ENCODE results near the gene ZCCHC10. TPM values are rescaled to one million over a fixed set of nuclear protein-coding genes. Genes with fewer than 3 reads are reported as not detected.

ZCCHC10 gene
- total and polyA plus RNA-seq, 9 of the 15 experiments (the other 6 are each of a cell fraction or from before 2014, with no cell fraction given), result 11.9 to 146 (median 51.8) TPM

DNA sequence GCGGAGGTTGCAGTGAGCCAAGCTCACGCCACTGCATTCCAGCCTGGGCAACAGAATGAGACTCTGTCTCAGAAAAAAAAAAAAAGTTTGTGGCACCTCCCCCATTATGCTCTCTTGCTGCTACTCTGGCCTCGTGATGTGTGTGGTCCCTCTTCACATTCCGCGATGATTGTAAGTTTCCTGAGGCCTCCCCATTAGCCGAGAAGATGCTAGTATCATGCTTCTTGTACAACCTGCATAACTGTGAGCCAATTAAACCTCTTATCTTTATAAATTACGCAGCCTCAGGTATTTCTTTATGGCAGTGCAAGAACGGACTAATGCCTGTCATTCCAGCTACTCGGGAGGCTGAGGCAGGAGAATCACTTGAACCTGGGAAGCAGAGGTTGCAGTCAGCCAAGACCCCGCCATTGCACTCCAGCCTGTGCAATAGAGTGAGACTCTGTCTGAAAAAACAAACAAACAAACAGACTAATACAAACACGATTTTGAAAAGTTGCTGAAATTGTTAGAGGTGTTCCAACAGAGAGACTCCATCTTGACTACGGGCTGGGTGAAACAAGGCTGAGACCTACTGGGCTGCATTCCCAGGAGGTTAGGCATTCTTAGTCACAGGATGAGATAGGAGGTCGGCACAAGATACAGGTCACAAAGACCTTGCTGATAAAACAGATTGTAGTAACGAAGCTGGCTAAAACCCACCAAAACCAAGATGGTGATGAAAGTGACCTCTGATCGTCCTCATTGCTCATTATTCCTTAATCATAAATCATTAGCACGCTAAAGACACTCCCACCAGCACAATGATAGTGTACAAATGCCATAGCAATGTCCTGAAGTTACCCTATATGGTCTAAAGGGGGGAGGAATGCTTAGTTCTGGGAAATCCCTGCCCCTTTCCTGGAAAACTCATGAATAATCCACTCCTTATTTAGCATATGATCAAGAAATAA, 54.6 kb downstream of the ZCCHC10 start (continued):
- no peak for TF ChIP-seq ZNF79 (CRISPR knock-in tag; IDR thresholded peaks at IDR 0.05; ENCODE audit: low read depth)
- TF ChIP-seq TSC22D4 (tag; IDR thresholded peaks at IDR 0.05), result no peak
- no peak for TF ChIP-seq CEBPG (CRISPR knock-in tag; IDR thresholded peaks at IDR 0.05)
- TF ChIP-seq CEBPG (tag; conservative IDR thresholded peaks at IDR 0.05 in 1 of 2, IDR thresholded peaks at IDR 0.05 in 1 of 2), result 0 out of 4 replicates have a peak, but pooled peaks have one; percentile 21 to 44
- no peak for TF ChIP-seq POLR2AphosphoS2 (IDR thresholded peaks at IDR 0.05; ENCODE audit: low read length)
- TF ChIP-seq ZNF644 (tag; IDR thresholded peaks at IDR 0.05; ENCODE audit: low read depth), result peak; percentile 79; the same call in 1 of the 2 replicates
- TF ChIP-seq BACH1 (tag; IDR thresholded peaks at IDR 0.05), result peak; percentile 60
- TF ChIP-seq HDAC8 (tag; IDR thresholded peaks at IDR 0.05), result peak; percentile 92; the same call in 1 of the 2 replicates
- TF ChIP-seq ZBTB17 (CRISPR knock-in tag; IDR thresholded peaks at IDR 0.05), result peak; percentile 59; the same call in 1 of the 2 replicates
- TF ChIP-seq, protein P1, sequence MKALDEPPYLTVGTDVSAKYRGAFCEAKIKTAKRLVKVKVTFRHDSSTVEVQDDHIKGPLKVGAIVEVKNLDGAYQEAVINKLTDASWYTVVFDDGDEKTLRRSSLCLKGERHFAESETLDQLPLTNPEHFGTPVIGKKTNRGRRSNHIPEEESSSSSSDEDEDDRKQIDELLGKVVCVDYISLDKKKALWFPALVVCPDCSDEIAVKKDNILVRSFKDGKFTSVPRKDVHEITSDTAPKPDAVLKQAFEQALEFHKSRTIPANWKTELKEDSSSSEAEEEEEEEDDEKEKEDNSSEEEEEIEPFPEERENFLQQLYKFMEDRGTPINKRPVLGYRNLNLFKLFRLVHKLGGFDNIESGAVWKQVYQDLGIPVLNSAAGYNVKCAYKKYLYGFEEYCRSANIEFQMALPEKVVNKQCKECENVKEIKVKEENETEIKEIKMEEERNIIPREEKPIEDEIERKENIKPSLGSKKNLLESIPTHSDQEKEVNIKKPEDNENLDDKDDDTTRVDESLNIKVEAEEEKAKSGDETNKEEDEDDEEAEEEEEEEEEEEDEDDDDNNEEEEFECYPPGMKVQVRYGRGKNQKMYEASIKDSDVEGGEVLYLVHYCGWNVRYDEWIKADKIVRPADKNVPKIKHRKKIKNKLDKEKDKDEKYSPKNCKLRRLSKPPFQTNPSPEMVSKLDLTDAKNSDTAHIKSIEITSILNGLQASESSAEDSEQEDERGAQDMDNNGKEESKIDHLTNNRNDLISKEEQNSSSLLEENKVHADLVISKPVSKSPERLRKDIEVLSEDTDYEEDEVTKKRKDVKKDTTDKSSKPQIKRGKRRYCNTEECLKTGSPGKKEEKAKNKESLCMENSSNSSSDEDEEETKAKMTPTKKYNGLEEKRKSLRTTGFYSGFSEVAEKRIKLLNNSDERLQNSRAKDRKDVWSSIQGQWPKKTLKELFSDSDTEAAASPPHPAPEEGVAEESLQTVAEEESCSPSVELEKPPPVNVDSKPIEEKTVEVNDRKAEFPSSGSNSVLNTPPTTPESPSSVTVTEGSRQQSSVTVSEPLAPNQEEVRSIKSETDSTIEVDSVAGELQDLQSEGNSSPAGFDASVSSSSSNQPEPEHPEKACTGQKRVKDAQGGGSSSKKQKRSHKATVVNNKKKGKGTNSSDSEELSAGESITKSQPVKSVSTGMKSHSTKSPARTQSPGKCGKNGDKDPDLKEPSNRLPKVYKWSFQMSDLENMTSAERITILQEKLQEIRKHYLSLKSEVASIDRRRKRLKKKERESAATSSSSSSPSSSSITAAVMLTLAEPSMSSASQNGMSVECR (CRISPR knock-in tag; IDR thresholded peaks at IDR 0.05), result 0 out of 2 replicates have a peak, but pooled peaks have one; percentile 29
- TF ChIP-seq KDM5B (IDR thresholded peaks at IDR 0.05; ENCODE audit: insufficient replicate concordance, low read depth, low read length), result no peak
- TF ChIP-seq L3MBTL2 (IDR thresholded peaks at IDR 0.05), result no peak
- TF ChIP-seq, protein P2, sequence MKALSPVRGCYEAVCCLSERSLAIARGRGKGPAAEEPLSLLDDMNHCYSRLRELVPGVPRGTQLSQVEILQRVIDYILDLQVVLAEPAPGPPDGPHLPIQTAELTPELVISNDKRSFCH (CRISPR knock-in tag; IDR thresholded peaks at IDR 0.05), result no peak
- TF ChIP-seq, protein P2 (tag; IDR thresholded peaks at IDR 0.05), result peak; percentile 80
- TF ChIP-seq, protein P3, sequence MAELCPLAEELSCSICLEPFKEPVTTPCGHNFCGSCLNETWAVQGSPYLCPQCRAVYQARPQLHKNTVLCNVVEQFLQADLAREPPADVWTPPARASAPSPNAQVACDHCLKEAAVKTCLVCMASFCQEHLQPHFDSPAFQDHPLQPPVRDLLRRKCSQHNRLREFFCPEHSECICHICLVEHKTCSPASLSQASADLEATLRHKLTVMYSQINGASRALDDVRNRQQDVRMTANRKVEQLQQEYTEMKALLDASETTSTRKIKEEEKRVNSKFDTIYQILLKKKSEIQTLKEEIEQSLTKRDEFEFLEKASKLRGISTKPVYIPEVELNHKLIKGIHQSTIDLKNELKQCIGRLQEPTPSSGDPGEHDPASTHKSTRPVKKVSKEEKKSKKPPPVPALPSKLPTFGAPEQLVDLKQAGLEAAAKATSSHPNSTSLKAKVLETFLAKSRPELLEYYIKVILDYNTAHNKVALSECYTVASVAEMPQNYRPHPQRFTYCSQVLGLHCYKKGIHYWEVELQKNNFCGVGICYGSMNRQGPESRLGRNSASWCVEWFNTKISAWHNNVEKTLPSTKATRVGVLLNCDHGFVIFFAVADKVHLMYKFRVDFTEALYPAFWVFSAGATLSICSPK (IDR thresholded peaks at IDR 0.05; ENCODE audit: borderline replicate concordance), result no peak
- TF ChIP-seq WHSC1 (IDR thresholded peaks at IDR 0.05; ENCODE audit: low read length), result no peak
- TF ChIP-seq, protein P4, sequence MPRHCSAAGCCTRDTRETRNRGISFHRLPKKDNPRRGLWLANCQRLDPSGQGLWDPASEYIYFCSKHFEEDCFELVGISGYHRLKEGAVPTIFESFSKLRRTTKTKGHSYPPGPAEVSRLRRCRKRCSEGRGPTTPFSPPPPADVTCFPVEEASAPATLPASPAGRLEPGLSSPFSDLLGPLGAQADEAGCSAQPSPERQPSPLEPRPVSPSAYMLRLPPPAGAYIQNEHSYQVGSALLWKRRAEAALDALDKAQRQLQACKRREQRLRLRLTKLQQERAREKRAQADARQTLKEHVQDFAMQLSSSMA (CRISPR knock-in tag; IDR thresholded peaks at IDR 0.05), result no peak
- TF ChIP-seq HIVEP1 (CRISPR knock-in tag; IDR thresholded peaks at IDR 0.05), result no peak
- TF ChIP-seq SIX5 (IDR thresholded peaks at IDR 0.05; ENCODE audit: borderline replicate concordance in 1 of 2, insufficient read depth in 1 of 2, low read depth in 1 of 2, low read length in 2 of 2), result peak in 1 of 2 experiments; percentile 48; a peak in 1 of 4 replicates
- TF ChIP-seq HEY1 (CRISPR knock-in tag; IDR thresholded peaks at IDR 0.05; ENCODE audit: borderline replicate concordance), result no peak
